A549 (cell line): ENCODE data around the gene CECR2. TPM values are rescaled to one million over a fixed set of nuclear protein-coding genes. Genes with fewer than 3 reads are reported as not detected.

Experiments
- ATAC-seq, 2 experiments: fragments of 200-7000 bp in 1 of 2; fragments of >200 bp in 1 of 2; cut with Nextera tagmentation in 1 of 2; cut with Tn5 transposase in 1 of 2; 3 replicates each; pipeline versions ENCODE4 v1.8.0 to v1.9.1; 2018 to 2020; ENCODE audit warnings: mild to moderate bottlenecking in 1 of 2, moderate library complexity in 1 of 2
- CTCF ChIA-PET: fragments of 300-600 bp; sonication (Branson Sonifier 250); formaldehyde crosslinking; extraction: SDS; loops from one replicate; lab custom pipeline; 2021; ENCODE audit warnings: antibody characterized with exemption, inconsistent platforms; lab: Yijun Ruan, JAX
- POLR2A ChIA-PET: fragments of 350-600 bp; formaldehyde crosslinking; extraction: SDS; loops from one replicate; lab custom pipeline; 2021; ENCODE audit warnings: antibody characterized with exemption, inconsistent platforms; lab: Yijun Ruan, JAX
- DNase-seq, 2 experiments: peaks; one replicate each; pipeline versions ENCODE4 v3.0.0 to v3.0.0-alpha.2; 2011 to 2016; ENCODE audit warnings: low read depth in 1 of 2, low spot score in 1 of 2
- FAIRE-seq: peaks from 2 replicates; lab custom pipeline; 2011; peaks lifted over from hg19 to GRCh38; lab: Jason Lieb, UNC
- H3K27ac ChIP-seq, 2 experiments: fragments of >200 bp; sonication (Bioruptor Twin); formaldehyde crosslinking; 3 replicates each; pipeline ENCODE4 v1.5.1; 2016 to 2017
- H3K4me1 ChIP-seq: fragments of >200 bp; sonication (Bioruptor Twin); formaldehyde crosslinking; 3 replicates; pipeline ENCODE4 v1.6.1; 2016
- H3K4me2 ChIP-seq: fragments of >200 bp; sonication (Bioruptor Twin); formaldehyde crosslinking; 3 replicates; pipeline ENCODE4 v1.6.1; 2016
- H3K4me3 ChIP-seq: fragments of >200 bp; sonication (Bioruptor Twin); formaldehyde crosslinking; 3 replicates; pipeline ENCODE4 v1.5.1; 2016
- H3K9me3 ChIP-seq: fragments of >200 bp; sonication (Bioruptor Twin); formaldehyde crosslinking; 3 replicates; pipeline ENCODE4 v1.6.1; 2016
- ATOH8 ChIP-seq: fragments of 250-450 bp; sonication (Bioruptor Pico); IDR thresholded peaks from 2 replicates; pipeline ENCODE4 v1.5.0; 2020; ENCODE audit warnings: low read depth, mild to moderate bottlenecking, moderate library complexity
- CBX2 ChIP-seq: fragments of 200-600 bp; sonication (generic); IDR thresholded peaks from 2 replicates; pipeline ENCODE4 v1.6.1; 2016; ENCODE audit warnings: low read depth, mild to moderate bottlenecking, borderline replicate concordance
- CBX8 ChIP-seq: fragments of 200-600 bp; sonication (generic); IDR thresholded peaks from 2 replicates; pipeline ENCODE4 v1.6.1; 2016
- CEBPB ChIP-seq, 2 experiments: fragments of >200 bp in 1 of 2; sonication (Bioruptor Twin) in 1 of 2; formaldehyde crosslinking in 1 of 2; IDR thresholded peaks; 2 replicates each; pipeline ENCODE4 v1.6.1; 2012 to 2016
- CHD4 ChIP-seq: fragments of 200-600 bp; sonication (generic); IDR thresholded peaks from 2 replicates; pipeline ENCODE4 v1.6.1; 2016; ENCODE audit warnings: antibody characterized with exemption, mild to moderate bottlenecking, borderline replicate concordance
- E2F6 ChIP-seq: IDR thresholded peaks from 2 replicates; pipeline ENCODE4 v1.6.1; 2012; ENCODE audit warnings: low read depth, borderline replicate concordance
- EHF ChIP-seq: fragments of 250-450 bp; sonication (Bioruptor Pico); IDR thresholded peaks from 2 replicates; pipeline ENCODE4 v1.5.0; 2020; ENCODE audit warnings: mild to moderate bottlenecking
- EHMT2 ChIP-seq: fragments of 200-600 bp; sonication (generic); IDR thresholded peaks from 2 replicates; pipeline ENCODE4 v1.6.1; 2016; ENCODE audit warnings: antibody characterized with exemption, low read depth, mild to moderate bottlenecking, moderate library complexity
- ELK1 ChIP-seq: fragments of 150-350 bp; IDR thresholded peaks from 2 replicates; pipeline ENCODE4 v1.6.1; 2014; ENCODE audit warnings: low read depth, mild to moderate bottlenecking, low read length
- FOSB ChIP-seq: fragments of 250-450 bp; sonication (Bioruptor Pico); IDR thresholded peaks from 2 replicates; pipeline ENCODE4 v1.5.0; 2020; ENCODE audit warnings: mild to moderate bottlenecking, moderate library complexity
- FOSL2 ChIP-seq, 2 experiments: fragments of 450-650 bp in 1 of 2; fragments of >200 bp in 1 of 2; sonication (Bioruptor Twin) in 1 of 2; formaldehyde crosslinking; IDR thresholded peaks; 2 replicates each; pipeline versions ENCODE4 v1.5.0 to v1.6.1; 2016 to 2020; ENCODE audit warnings: mild to moderate bottlenecking in 1 of 2, moderate library complexity in 1 of 2
- FOXS1 ChIP-seq: fragments of 250-450 bp; sonication (Bioruptor Pico); IDR thresholded peaks from 2 replicates; pipeline ENCODE4 v1.5.0; 2020; ENCODE audit warnings: mild to moderate bottlenecking, moderate library complexity
- HEYL ChIP-seq: fragments of 250-450 bp; sonication (Bioruptor Pico); IDR thresholded peaks from 2 replicates; pipeline ENCODE4 v1.8.0; 2021; ENCODE audit warnings: mild to moderate bottlenecking, moderate library complexity
- HOXA7 ChIP-seq: fragments of 250-450 bp; sonication (Bioruptor Pico); IDR thresholded peaks from 2 replicates; pipeline ENCODE4 v1.5.0; 2020; ENCODE audit warnings: mild to moderate bottlenecking, moderate library complexity
- HOXB13 ChIP-seq: fragments of 250-450 bp; sonication (Bioruptor Pico); IDR thresholded peaks from 2 replicates; pipeline ENCODE4 v1.5.0; 2020; ENCODE audit warnings: low read depth, mild to moderate bottlenecking, moderate library complexity
- HOXB5 ChIP-seq: fragments of 250-450 bp; sonication (Bioruptor Pico); IDR thresholded peaks from 2 replicates; pipeline ENCODE4 v1.5.0; 2020; ENCODE audit warnings: mild to moderate bottlenecking, moderate library complexity
- MAFK ChIP-seq: fragments of 450-650 bp; IDR thresholded peaks from 2 replicates; pipeline ENCODE4 v1.6.1; 2014; ENCODE audit not compliant: partially characterized antibody
- MYC ChIP-seq: IDR thresholded peaks from 2 replicates; pipeline ENCODE4 v1.6.1; 2012; ENCODE audit warnings: mild to moderate bottlenecking, inconsistent platforms, low read length, improper control_type of control experiment, borderline replicate concordance
- PHF8 ChIP-seq: fragments of 200-600 bp; sonication (generic); IDR thresholded peaks from 2 replicates; pipeline ENCODE4 v1.6.1; 2016; ENCODE audit warnings: low read depth, mild to moderate bottlenecking, antibody characterized with exemption, moderate library complexity, borderline replicate concordance
- POLR2AphosphoS2 ChIP-seq: conservative IDR thresholded peaks from 2 replicates; pipeline ENCODE4 v1.6.1; 2012; ENCODE audit warnings: low read length, improper control_type of control experiment, inconsistent platforms
- RNF2 ChIP-seq: fragments of 200-600 bp; sonication (generic); IDR thresholded peaks from 2 replicates; pipeline ENCODE4 v1.6.1; 2016; ENCODE audit warnings: low read depth, mild to moderate bottlenecking, antibody characterized with exemption, moderate library complexity, borderline replicate concordance
- SMC3 ChIP-seq: fragments of >200 bp; sonication (Bioruptor Twin); formaldehyde crosslinking; IDR thresholded peaks from 3 replicates; pipeline ENCODE4 v1.6.1; 2018; ENCODE audit warnings: inconsistent platforms
- TFCP2L1 ChIP-seq: fragments of 250-450 bp; sonication (Bioruptor Pico); IDR thresholded peaks from 2 replicates; pipeline ENCODE4 v1.5.0; 2021; ENCODE audit warnings: mild to moderate bottlenecking
- ZNF302 ChIP-seq: fragments of 250-450 bp; sonication (Bioruptor Pico); IDR thresholded peaks from 2 replicates; pipeline ENCODE4 v1.9.0; 2021; ENCODE audit warnings: inconsistent platforms, mild to moderate bottlenecking, moderate library complexity
- WGBS: methylation state at CpG from one replicate; pipeline ENCODE4 v1.1.6; 2017; ENCODE audit errors: missing lambda C conversion rate; 5-methylcytosine and 5-hydroxymethylcytosine counted together
- polyA plus RNA-seq, 4 experiments: library from polyadenylated mRNA; depleted of rRNA in 3 of 4; stranded (reverse); fragments of >200 nt; fragmentation: RNase III in 1 of 4; extraction: RNeasy Plus Mini Kit Qiagen cat#74134 plus additional on column Dnase treatment in 1 of 4; gene quantifications; 2 replicates in 3 of 4; 3 replicates in 1 of 4; pipeline ENCODE4 v1.2.3, GENCODE V29; 2011 to 2017
- TF ChIP-seq, protein P1 (sequence below): fragments of >200 bp; sonication (Bioruptor Twin); formaldehyde crosslinking; IDR thresholded peaks from 3 replicates; pipeline ENCODE4 v1.6.1; 2016
- TF ChIP-seq, protein P2 (sequence below): fragments of 450-650 bp; IDR thresholded peaks from 2 replicates; pipeline ENCODE4 v1.6.1; 2014; ENCODE audit warnings: antibody characterized with exemption

The CECR2 gene
- polyA plus RNA-seq, 2 of the 4 experiments (the other 2 are of a cell fraction), result 0.01 to 0.06 TPM

DNA sequence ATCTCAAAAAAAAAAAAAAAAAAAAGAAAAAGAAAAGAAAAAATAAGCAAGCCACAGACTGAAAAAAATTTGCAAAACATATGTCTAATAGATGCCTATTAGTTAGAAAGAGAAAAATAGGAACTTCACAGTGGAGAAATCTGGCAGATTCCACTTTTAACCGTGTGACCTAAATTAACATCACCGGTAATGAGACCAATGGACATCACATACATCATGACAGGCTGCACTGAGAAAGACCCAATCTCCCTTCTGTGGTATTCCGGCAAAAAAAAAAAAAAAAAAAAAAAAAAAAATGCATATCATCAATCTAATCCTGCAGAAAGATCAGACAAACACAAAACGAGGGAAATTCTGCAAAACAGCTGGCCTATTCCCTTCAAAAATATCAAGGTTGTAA is 46.7 kb upstream of the CECR2 start:
- ATAC-seq (no peak), DNase-seq (no peak), FAIRE-seq (no peak)
- no peaks in the 10 kb centered on the region for H3K4me1 ChIP-seq
- CTCF ChIA-PET, result no interaction called here
- H3K9me3 ChIP-seq, result no peaks in the 10 kb centered on the region
- no peak overlapping the region for H3K4me2 ChIP-seq
- H3K4me3 ChIP-seq, result no peak overlapping the region
- WGBS, result 47% methylated on average over 4 of the region's 4 CpGs
- TF ChIP-seq CEBPB (IDR thresholded peaks at IDR 0.05) (no peak), E2F6 (no peak), FOXS1 (no peak), ZNF302 (CRISPR knock-in tag) (no peak), CHD4 (no peak)
- no peak overlapping the region for H3K27ac ChIP-seq
- POLR2A ChIA-PET, result no interaction called here

GRCh38 chr22:17331690-17332089 is 37.6 kb upstream of the CECR2 start:
- TF ChIP-seq FOSB (CRISPR knock-in tag), result no peak
- TF ChIP-seq HOXB13 (CRISPR knock-in tag), result no peak
- no peak for TF ChIP-seq SMC3
- TF ChIP-seq HOXA7 (CRISPR knock-in tag), result no peak
- TF ChIP-seq, protein P1, sequence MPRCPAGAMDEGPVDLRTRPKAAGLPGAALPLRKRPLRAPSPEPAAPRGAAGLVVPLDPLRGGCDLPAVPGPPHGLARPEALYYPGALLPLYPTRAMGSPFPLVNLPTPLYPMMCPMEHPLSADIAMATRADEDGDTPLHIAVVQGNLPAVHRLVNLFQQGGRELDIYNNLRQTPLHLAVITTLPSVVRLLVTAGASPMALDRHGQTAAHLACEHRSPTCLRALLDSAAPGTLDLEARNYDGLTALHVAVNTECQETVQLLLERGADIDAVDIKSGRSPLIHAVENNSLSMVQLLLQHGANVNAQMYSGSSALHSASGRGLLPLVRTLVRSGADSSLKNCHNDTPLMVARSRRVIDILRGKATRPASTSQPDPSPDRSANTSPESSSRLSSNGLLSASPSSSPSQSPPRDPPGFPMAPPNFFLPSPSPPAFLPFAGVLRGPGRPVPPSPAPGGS, result no peak
- TF ChIP-seq FOXS1, result no peak
- TF ChIP-seq CBX2, result no peak
- TF ChIP-seq RNF2, result no peak
- TF ChIP-seq ELK1, result no peak
- no peak for TF ChIP-seq FOSL2 (IDR thresholded peaks at IDR 0.05)
- no peak for TF ChIP-seq FOSL2 (CRISPR knock-in tag; IDR thresholded peaks at IDR 0.05)
- TF ChIP-seq EHMT2, result no peak
- TF ChIP-seq MYC, result no peak
- TF ChIP-seq HOXB5 (CRISPR knock-in tag), result no peak
- no peak for TF ChIP-seq PHF8
- no peak for TF ChIP-seq CBX8
- TF ChIP-seq HEYL (CRISPR knock-in tag), result no peak
- TF ChIP-seq POLR2AphosphoS2, result no peak
- TF ChIP-seq CHD4, result no peak
- TF ChIP-seq, all 56 proteins: peak for 0
- ChIA-PET CTCF (no interaction called here), POLR2A (no interaction called here)
- WGBS, result 71% methylated on average over 9 of the region's 9 CpGs
- Histone ChIP-seq H3K27ac (no peak overlapping the region), H3K4me1 (no peaks in the 10 kb centered on the region), H3K4me2 (no peak overlapping the region), H3K9me3 (no peaks in the 10 kb centered on the region), H3K4me3 (no peak overlapping the region)
- ATAC-seq (no peak), FAIRE-seq (no peak), DNase-seq (no peak)

DNA sequence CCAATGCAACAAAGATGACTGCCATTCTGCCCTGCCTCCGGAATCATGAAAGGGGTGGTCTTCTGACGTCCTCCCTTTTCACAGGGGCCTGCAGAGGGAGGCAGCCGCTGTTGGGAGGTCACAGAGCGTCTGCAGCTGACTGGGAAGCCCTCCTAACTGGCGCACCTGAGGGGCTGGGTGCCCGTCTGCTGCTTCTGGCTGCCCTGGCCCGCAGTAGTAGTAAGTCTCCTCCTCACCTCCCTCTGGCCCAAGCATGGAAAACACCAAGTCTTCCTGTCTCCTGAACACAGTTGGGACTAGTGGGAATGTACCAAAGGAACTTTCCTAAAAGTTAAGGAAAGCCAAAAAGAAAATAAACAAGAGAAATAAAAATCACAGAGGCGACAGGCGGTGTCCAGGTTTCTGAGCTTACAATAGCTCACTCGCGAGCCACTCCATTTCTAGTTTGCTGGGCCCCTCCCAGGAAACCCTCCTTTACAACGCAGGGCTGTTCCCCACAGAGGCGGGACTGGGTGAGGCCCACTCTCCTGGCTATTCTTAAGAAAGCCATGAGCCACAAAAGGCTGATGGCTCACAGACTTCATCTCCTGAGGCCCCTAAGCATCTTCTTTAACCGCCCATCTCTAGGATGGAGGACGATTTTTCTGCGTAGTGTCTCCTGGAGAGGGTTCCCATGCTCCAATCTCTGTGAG is 37.0 kb upstream of the CECR2 start:
- no peak for FAIRE-seq
- H3K27ac ChIP-seq, result no peak overlapping the region
- POLR2A ChIA-PET, result no interaction called here
- H3K9me3 ChIP-seq, result no peaks in the 10 kb centered on the region
- TF ChIP-seq FOXS1, result no peak
- TF ChIP-seq PHF8, result no peak
- TF ChIP-seq CBX8, result no peak
- no peak for TF ChIP-seq MAFK
- no peak for TF ChIP-seq ATOH8 (CRISPR knock-in tag)
- TF ChIP-seq, protein P2, sequence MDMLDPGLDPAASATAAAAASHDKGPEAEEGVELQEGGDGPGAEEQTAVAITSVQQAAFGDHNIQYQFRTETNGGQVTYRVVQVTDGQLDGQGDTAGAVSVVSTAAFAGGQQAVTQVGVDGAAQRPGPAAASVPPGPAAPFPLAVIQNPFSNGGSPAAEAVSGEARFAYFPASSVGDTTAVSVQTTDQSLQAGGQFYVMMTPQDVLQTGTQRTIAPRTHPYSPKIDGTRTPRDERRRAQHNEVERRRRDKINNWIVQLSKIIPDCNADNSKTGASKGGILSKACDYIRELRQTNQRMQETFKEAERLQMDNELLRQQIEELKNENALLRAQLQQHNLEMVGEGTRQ, result no peak
- TF ChIP-seq EHF (CRISPR knock-in tag), result no peak
- TF ChIP-seq TFCP2L1 (CRISPR knock-in tag), result no peak
- DNase-seq, result no peak
- 78% methylated on average over 10 of the region's 16 CpGs for WGBS
- ATAC-seq, result no peak
- H3K4me3 ChIP-seq, result no peak overlapping the region
- CTCF ChIA-PET, result no interaction called here
- H3K4me2 ChIP-seq, result no peak overlapping the region
- H3K4me1 ChIP-seq, result no peaks in the 10 kb centered on the region
